AG09309 (cell line): ENCODE results near the gene DAB2IP.

Source experiments
- DNase-seq: peaks from one replicate; pipeline ENCODE4 v3.0.0-alpha.2; 2010; ENCODE audit warnings: low read depth
- H3K4me3 ChIP-seq: 2 replicates; pipeline ENCODE4 v1.5.1; 2011; ENCODE audit warnings: mild to moderate bottlenecking, low read depth, low read length, moderate library complexity; ENCODE audit not compliant: control insufficient read depth
- TF ChIP-seq, protein P1 (sequence below): IDR thresholded peaks from 2 replicates; pipeline ENCODE4 v1.5.1; 2011; ENCODE audit warnings: mild to moderate bottlenecking, low read depth, low read length, inconsistent platforms; ENCODE audit not compliant: insufficient read depth, control insufficient read depth; ENCODE audit errors: missing control alignments

DAB2IP gene

DNA sequence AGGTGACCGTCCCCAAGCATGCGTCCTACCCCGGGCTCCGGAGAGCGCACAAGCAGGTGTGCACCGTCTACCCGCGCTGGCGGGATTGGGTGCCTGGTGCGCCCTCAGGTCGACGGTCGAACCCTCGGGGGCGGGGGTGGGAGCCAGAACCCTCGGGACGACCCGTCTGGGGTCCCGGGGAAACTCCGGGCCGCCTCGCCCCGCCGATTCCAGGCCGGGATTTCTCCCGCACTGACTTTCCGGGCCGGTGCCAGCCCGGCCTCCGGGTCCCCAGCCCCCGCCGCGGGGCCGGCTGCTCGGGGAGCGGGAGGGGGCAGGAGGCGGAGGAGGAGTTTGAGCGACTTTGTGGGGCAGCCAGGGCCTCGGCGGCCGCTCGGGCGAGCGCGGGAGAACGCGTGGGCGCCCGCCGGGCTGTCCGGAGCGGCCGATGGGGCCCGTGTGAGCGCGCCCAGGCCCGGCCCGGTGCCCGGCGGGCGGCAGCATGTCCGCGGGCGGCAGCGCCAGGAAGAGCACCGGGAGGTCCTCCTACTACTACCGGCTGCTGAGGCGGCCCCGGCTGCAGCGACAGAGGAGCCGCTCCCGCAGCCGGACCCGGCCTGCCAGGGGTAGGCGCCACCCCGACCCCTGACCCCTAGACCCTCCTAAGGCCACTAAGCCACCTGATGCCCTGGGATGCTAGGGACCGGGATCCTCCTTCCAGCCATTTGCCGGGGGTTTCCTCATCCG is at the start of gene DAB2IP:
TSS of gene DAB2IP (plus strand) at position 340 of the 726 bp plus-strand sequence. CDS start at position 482, 142 bp downstream.
- TF ChIP-seq, protein P1, sequence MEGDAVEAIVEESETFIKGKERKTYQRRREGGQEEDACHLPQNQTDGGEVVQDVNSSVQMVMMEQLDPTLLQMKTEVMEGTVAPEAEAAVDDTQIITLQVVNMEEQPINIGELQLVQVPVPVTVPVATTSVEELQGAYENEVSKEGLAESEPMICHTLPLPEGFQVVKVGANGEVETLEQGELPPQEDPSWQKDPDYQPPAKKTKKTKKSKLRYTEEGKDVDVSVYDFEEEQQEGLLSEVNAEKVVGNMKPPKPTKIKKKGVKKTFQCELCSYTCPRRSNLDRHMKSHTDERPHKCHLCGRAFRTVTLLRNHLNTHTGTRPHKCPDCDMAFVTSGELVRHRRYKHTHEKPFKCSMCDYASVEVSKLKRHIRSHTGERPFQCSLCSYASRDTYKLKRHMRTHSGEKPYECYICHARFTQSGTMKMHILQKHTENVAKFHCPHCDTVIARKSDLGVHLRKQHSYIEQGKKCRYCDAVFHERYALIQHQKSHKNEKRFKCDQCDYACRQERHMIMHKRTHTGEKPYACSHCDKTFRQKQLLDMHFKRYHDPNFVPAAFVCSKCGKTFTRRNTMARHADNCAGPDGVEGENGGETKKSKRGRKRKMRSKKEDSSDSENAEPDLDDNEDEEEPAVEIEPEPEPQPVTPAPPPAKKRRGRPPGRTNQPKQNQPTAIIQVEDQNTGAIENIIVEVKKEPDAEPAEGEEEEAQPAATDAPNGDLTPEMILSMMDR = no peak
- DNase-seq = no peak
- peak within 1 kb of the TSS; percentile 57 for H3K4me3 ChIP-seq

DNA sequence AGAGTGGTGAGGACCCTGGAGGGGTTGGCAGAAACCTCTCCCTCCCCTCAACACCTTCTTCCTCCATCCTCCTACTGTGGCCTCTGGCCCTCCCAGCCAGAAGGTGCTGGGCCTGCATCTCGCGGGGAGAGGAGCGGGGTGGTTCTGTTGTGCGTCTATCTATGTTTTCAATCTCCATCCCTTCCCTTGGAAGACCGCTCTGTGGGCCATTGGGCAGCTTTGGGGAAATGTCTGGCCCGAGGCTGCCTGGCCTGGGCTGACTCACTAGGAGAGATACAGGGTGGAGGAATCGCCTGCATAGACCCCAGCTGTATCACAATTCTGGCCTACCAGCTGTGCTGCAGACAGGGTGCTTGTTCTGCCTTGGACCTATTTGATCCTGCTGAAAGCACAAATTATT is 48.4 kb upstream of the DAB2IP start:
- H3K4me3 ChIP-seq = no peak overlapping the region
- TF ChIP-seq, protein P1 = no peak
- no peak for DNase-seq

DNA sequence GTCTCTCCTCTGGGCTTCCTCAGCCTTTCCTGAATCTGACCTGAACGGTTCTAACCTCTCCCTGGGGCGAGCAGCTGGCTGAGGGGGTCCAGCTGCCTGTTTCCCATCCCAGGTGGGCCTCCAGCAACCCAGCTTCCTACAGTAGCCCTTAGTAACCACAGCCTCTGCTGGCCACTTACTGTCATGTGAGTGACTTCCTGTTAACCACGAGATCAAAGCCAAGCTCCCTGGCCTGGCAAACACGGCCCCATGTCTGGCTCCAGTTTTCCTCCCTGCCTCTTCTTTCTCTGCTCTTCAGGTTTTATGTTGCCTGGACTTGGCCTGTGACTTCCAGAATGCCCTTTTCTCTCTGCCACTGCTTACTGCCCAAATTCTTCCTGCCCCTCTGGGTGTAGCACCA is 47.2 kb upstream of the DAB2IP start:
- TF ChIP-seq, protein P1 = no peak
- no peak for DNase-seq
- no peak overlapping the region for H3K4me3 ChIP-seq

DNA sequence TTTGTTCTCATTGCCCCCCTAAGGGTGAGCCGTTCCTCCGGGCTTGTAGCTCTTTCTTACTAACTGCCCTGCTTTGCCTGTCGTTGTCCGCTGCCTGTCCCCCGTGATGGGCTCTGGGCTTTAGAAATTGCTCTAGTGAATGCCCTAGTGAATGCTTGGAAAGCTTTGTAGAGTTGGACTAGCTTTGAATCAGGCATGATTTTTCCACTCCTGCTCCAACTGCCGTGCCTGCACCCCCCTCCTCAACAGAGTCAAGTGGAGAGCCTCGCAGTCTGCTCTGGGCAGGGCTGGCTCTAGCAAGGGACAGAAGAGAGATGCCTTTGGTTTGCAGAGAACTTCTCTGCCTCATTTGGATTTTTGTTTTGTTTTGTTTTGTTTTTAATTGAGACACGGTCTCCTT is 46.8 kb upstream of the DAB2IP start:
- no peak for DNase-seq
- TF ChIP-seq, protein P1 = no peak
- H3K4me3 ChIP-seq = no peak overlapping the region

DNA sequence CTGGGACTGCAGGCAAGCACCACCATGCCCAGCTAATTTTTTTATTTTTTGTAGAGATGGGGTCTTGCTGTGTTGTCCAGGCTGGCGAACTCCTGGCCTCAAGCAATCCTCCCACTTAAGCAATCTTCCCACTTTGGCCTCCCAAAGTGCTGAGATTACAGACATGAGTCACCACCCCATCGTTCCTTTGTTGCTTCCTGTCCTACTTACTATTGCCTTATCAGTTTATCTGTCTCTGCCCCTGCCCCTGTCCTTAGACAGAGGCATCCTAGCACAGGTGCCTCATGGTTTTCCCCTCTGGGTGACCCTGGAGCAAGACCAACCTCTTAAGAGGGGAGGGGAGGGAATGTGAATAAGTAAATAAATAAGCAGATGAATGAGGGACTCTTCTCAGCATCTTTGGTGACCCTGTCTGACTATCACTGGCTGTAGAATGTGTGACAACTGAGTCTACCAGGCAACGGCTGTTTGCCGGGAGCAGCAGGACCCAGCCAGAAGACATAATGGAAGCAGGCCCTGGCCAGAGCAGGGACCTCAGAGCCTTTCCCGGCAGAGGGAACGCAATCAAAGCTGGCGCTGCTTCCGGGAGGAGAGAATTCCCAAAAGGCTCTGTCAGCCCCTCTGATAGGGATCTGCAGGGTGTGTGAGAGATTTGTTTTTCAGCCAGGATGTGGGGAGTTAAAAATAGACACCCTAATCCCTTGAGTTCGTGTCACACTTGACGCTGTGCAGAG is 43.8 kb upstream of the DAB2IP start:
- TF ChIP-seq, protein P1 = no peak
- no peak overlapping the region for H3K4me3 ChIP-seq
- no peak for DNase-seq

DNA sequence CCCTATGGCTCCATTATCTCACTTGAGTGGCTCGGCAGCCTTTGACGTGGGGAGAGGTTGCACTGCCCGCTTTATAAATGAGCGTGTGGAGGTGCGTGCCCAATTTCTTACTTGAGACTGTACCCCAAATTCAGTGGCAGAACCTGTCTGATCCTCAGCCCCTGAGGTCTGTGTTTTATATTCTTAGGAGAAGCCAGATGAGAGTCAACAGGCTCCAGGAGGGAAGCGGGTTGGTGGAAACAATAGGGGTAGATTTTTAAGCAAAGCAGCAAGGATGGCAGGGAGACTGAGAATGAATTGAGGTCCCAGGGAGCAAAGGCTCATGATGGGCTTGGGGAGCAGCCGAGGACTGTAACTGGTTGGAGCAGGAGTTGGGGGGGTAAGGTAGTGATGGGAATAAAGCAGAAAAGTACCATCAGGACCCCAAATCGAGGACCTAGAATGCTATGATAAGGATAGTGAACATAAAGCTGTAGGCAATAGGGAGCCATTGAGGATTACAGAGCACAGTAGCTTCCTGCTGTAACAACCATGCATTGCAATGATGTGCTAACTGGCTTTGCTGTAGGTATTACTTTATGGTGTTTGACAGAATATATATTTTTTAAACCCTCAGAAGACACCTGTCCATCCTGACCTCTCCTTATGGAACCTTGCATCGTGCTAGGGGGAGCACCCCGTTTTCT is 43.1 kb upstream of the DAB2IP start:
- no peak overlapping the region for H3K4me3 ChIP-seq
- no peak for DNase-seq
- TF ChIP-seq, protein P1 = no peak
